ENCODE data around the gene ADGRL3. TPM values are rescaled to one million over a fixed set of nuclear protein-coding genes. Genes with fewer than 3 reads are reported as not detected.

ADGRL3 gene
- polyA plus RNA-seq, 1 experiment, result 0.01 TPM

GRCh38 chr4:61934198-61934597, 734.1 kb downstream of the ADGRL3 start:
- H3K36me3 ChIP-seq (ENCODE audit: control insufficient read depth, insufficient read depth, low read length), result no peaks in the 10 kb centered on the region
- POLR2A ChIA-PET, result no interaction called here
- DNase-seq (ENCODE audit: low read depth), result no peak
- TF ChIP-seq CTCF (IDR thresholded peaks at IDR 0.05; ENCODE audit: insufficient read depth, low read depth, low read length), result no peak
- no peaks in the 10 kb centered on the region for H3K27me3 ChIP-seq (ENCODE audit: control insufficient read depth, insufficient read depth, low read length)
- no peak overlapping the region for H3K4me3 ChIP-seq (ENCODE audit: low read depth, low read length)
- CTCF ChIA-PET, result no interaction called here

- Histone ChIP-seq H3K36me3 (ENCODE audit: control insufficient read depth, insufficient read depth, low read length) (no peaks in the 10 kb centered on the region), H3K27me3 (ENCODE audit: control insufficient read depth, insufficient read depth, low read length) (no peaks in the 10 kb centered on the region), H3K4me3 (ENCODE audit: low read depth, low read length) (no peak overlapping the region)
- ChIA-PET CTCF (no interaction called here), POLR2A (no interaction called here)
- DNase-seq (ENCODE audit: low read depth), result no peak
- TF ChIP-seq CTCF (IDR thresholded peaks at IDR 0.05; ENCODE audit: insufficient read depth, low read depth, low read length), result no peak
Observed at GRCh38 chr4:61938250-61938846, 738.2 kb downstream of the ADGRL3 start.

- no peak for DNase-seq (ENCODE audit: low read depth)
- Histone ChIP-seq H3K36me3 (ENCODE audit: control insufficient read depth, insufficient read depth, low read length) (no peaks in the 10 kb centered on the region), H3K27me3 (ENCODE audit: control insufficient read depth, insufficient read depth, low read length) (no peaks in the 10 kb centered on the region), H3K4me3 (ENCODE audit: low read depth, low read length) (no peak overlapping the region)
- ChIA-PET POLR2A (no interaction called here), CTCF (no interaction called here)
- TF ChIP-seq CTCF (IDR thresholded peaks at IDR 0.05; ENCODE audit: insufficient read depth, low read depth, low read length), result no peak
Observed at GRCh38 chr4:61950625-61951024, 750.5 kb downstream of the ADGRL3 start.

GRCh38 chr4:61953386-61953785, 753.3 kb downstream of the ADGRL3 start:
- H3K36me3 ChIP-seq (ENCODE audit: control insufficient read depth, insufficient read depth, low read length), result no peaks in the 10 kb centered on the region
- ChIA-PET CTCF (no interaction called here), POLR2A (no interaction called here)
- DNase-seq (ENCODE audit: low read depth), result no peak
- no peak overlapping the region for H3K4me3 ChIP-seq (ENCODE audit: low read depth, low read length)
- no peaks in the 10 kb centered on the region for H3K27me3 ChIP-seq (ENCODE audit: control insufficient read depth, insufficient read depth, low read length)
- TF ChIP-seq CTCF (IDR thresholded peaks at IDR 0.05; ENCODE audit: insufficient read depth, low read depth, low read length), result no peak

GRCh38 chr4:61958591-61958990, 758.5 kb downstream of the ADGRL3 start:
- no peaks in the 10 kb centered on the region for H3K36me3 ChIP-seq (ENCODE audit: control insufficient read depth, insufficient read depth, low read length)
- H3K4me3 ChIP-seq (ENCODE audit: low read depth, low read length), result no peak overlapping the region
- no peak for TF ChIP-seq CTCF (IDR thresholded peaks at IDR 0.05; ENCODE audit: insufficient read depth, low read depth, low read length)
- no peak for DNase-seq (ENCODE audit: low read depth)
- no peaks in the 10 kb centered on the region for H3K27me3 ChIP-seq (ENCODE audit: control insufficient read depth, insufficient read depth, low read length)
- POLR2A ChIA-PET, result no interaction called here
- CTCF ChIA-PET, result no interaction called here
